Suprapubic skin (tissue), 4 donors: Measurements from ENCODE around the gene LUC7L.

Experiments
- CTCF ChIP-seq, 2 donors: fragments of 200-600 bp in 1 of 2; fragments of 450-650 bp in 1 of 2; sonication (generic) in 1 of 2; IDR thresholded peaks; one replicate each; pipeline ENCODE4 v1.5.1; 2016 to 2019; ENCODE audit warnings: antibody characterized with exemption in 2 of 2, mild to moderate bottlenecking in 1 of 2, moderate library complexity in 1 of 2
- EP300 ChIP-seq: sonication (generic); formaldehyde crosslinking; IDR thresholded peaks from one replicate; pipeline ENCODE4 v1.6.1; 2017; ENCODE audit warnings: antibody characterized with exemption
- POLR2A ChIP-seq, 2 donors: fragments of 450-650 bp; IDR thresholded peaks; one replicate each; pipeline ENCODE4 v1.6.1; 2017; ENCODE audit warnings: antibody characterized with exemption in 2 of 2, mild to moderate bottlenecking in 2 of 2, moderate library complexity in 2 of 2
- POLR2AphosphoS5 ChIP-seq, 3 donors: sonication (generic); formaldehyde crosslinking; IDR thresholded peaks; one replicate each; pipeline ENCODE4 v1.6.1; 2017; ENCODE audit warnings: antibody characterized with exemption in 3 of 3

GRCh38 chr16:243348-243747 is 14.1 kb upstream of the LUC7L start:
- TF ChIP-seq CTCF (IDR thresholded peaks at IDR 0.05) (no peak), EP300 (no peak), POLR2A (IDR thresholded peaks at IDR 0.05) (no peak), POLR2AphosphoS5 (IDR thresholded peaks at IDR 0.05) (no peak)
